Caco-2 (cell line): ENCODE results near the gene ITPR1. TPM values are rescaled to one million over a fixed set of nuclear protein-coding genes. Genes with fewer than 3 reads are reported as not detected.

Source experiments
- BruUV-seq: library from RNA; stranded (reverse); fragments of 400-500 nt; replicated peaks from 2 replicates; lab custom pipeline; 2021; lab: Mats Ljungman, UMichigan
- CTCF ChIA-PET: fragments of 300-600 bp; sonication (Branson Sonifier 250); formaldehyde crosslinking; loops from one replicate; lab custom pipeline; 2022; ENCODE audit warnings: antibody characterized with exemption; lab: Charles Lee
- POLR2A ChIA-PET: fragments of 300-600 bp; sonication (Branson Sonifier 250); formaldehyde crosslinking; loops from one replicate; lab custom pipeline; 2022; ENCODE audit warnings: antibody characterized with exemption; lab: Charles Lee
- DNase-seq, 2 experiments: peaks; one replicate each; pipeline versions ENCODE4 v3.0.0 to v3.0.0-alpha.2; 2020 to 2022
- H3K27me3 ChIP-seq: replicated peaks from 2 replicates; pipeline ENCODE4 v1.6.0; 2011; ENCODE audit warnings: low read length; ENCODE audit not compliant: control insufficient read depth, insufficient read depth
- H3K36me3 ChIP-seq: 2 replicates; pipeline ENCODE4 v1.5.1; 2011; ENCODE audit warnings: low read length; ENCODE audit not compliant: control insufficient read depth, insufficient read depth
- H3K4me1 ChIP-seq: fragments of 250-450 bp; sonication (Bioruptor Pico); 2 replicates; pipeline ENCODE4 v1.5.1; 2020; ENCODE audit warnings: mild to moderate bottlenecking
- H3K4me3 ChIP-seq: 2 replicates; pipeline ENCODE4 v1.5.1; 2011; ENCODE audit warnings: low read depth, mild to moderate bottlenecking, control low read depth, low read length
- H3K9me3 ChIP-seq: fragments of 250-450 bp; sonication (Bioruptor Pico); 2 replicates; pipeline ENCODE4 v1.5.1; 2020; ENCODE audit warnings: mild to moderate bottlenecking, moderate library complexity
- H3K27ac Mint-ChIP-seq: one replicate; pipeline ENCODE4 v1.8.0; 2022; ENCODE audit warnings: mixed read lengths; ENCODE audit not compliant: unreplicated experiment
- H3K27me3 Mint-ChIP-seq: one replicate; pipeline ENCODE4 v1.8.0; 2022; ENCODE audit warnings: mixed read lengths; ENCODE audit not compliant: insufficient read depth, unreplicated experiment
- H3K36me3 Mint-ChIP-seq: one replicate; pipeline ENCODE4 v1.8.0; 2022; ENCODE audit warnings: mild to moderate bottlenecking, mixed read lengths; ENCODE audit not compliant: insufficient read depth, unreplicated experiment
- H3K4me1 Mint-ChIP-seq: one replicate; pipeline ENCODE4 v1.8.0; 2022; ENCODE audit warnings: low read depth, mixed read lengths; ENCODE audit not compliant: unreplicated experiment
- H3K4me3 Mint-ChIP-seq: one replicate; pipeline ENCODE4 v1.8.0; 2022; ENCODE audit warnings: mild to moderate bottlenecking, moderate library complexity, mixed read lengths; ENCODE audit not compliant: unreplicated experiment
- H3K9me3 Mint-ChIP-seq: one replicate; pipeline ENCODE4 v1.8.0; 2022; ENCODE audit warnings: mixed read lengths; ENCODE audit not compliant: unreplicated experiment
- intact Hi-C: fragments of 100-400 bp; cut with micrococcal nuclease; formaldehyde crosslinking; loops from one replicate; pipeline ENCODE4 v1.10.0; 2022; ENCODE audit not compliant: unreplicated experiment
- total RNA-seq: library from RNA; stranded (reverse); gene quantifications from 2 replicates; pipeline ENCODE4 v1.2.3, GENCODE V29; 2022
- TF ChIP-seq, protein P1 (sequence below), 2 experiments: fragments of 200-600 bp in 1 of 2; IDR thresholded peaks; 1 replicate in 1 of 2; 2 replicates in 1 of 2; pipeline versions ENCODE4 v1.5.1 to v1.8.0; 2011 to 2022; ENCODE audit warnings: antibody characterized with exemption in 1 of 2, control low read depth in 1 of 2, inconsistent platforms in 1 of 2, low read depth in 1 of 2, low read length in 1 of 2, mild to moderate bottlenecking in 1 of 2, moderate library complexity in 1 of 2; ENCODE audit not compliant: insufficient read depth in 1 of 2, severe bottlenecking in 1 of 2, unreplicated experiment in 1 of 2

Gene ITPR1
- total RNA-seq, 1 experiment from 2014 or later = 10.4 TPM

DNA sequence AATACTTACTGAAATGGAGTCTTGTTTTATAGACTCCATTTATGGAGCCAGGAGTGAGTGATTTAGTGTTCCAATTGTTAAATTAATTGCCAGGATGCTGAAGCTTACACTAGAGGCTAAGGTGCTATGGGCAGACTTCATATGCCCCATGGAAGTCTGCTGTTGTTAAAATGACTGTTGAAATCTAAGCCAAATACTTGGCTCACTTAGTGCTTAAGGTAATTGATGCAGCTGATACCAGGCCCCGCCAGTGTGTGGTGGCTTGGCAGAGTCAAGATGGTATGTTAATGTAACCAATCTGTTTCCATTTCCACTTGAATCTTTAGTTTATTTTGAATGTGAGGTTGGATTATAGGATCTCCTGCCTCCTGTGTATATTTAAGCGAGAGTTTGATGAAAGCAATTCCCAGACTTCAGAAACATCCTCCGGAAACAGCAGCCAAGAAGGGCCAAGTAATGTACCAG lies 187.1 kb downstream of the ITPR1 start:
- Mint-ChIP-seq H3K9me3 (no peaks in the 10 kb centered on the region), H3K4me1 (no peaks in the 10 kb centered on the region), H3K27me3 (peaks cover 2% of the 10 kb centered on the region), H3K36me3 (no peaks in the 10 kb centered on the region), H3K4me3 (no peak overlapping the region), H3K27ac (no peak overlapping the region)
- Histone ChIP-seq H3K4me1 (no peaks in the 10 kb centered on the region), H3K4me3 (no peak overlapping the region), H3K36me3 (no peaks in the 10 kb centered on the region), H3K9me3 (no peaks in the 10 kb centered on the region), H3K27me3 (no peaks in the 10 kb centered on the region; the same call in 1 of the 2 replicates)
- intact Hi-C loops = no loop called here
- ChIA-PET POLR2A (no interaction called here), CTCF (no interaction called here)
- no peak for DNase-seq
- TF ChIP-seq, protein P1, sequence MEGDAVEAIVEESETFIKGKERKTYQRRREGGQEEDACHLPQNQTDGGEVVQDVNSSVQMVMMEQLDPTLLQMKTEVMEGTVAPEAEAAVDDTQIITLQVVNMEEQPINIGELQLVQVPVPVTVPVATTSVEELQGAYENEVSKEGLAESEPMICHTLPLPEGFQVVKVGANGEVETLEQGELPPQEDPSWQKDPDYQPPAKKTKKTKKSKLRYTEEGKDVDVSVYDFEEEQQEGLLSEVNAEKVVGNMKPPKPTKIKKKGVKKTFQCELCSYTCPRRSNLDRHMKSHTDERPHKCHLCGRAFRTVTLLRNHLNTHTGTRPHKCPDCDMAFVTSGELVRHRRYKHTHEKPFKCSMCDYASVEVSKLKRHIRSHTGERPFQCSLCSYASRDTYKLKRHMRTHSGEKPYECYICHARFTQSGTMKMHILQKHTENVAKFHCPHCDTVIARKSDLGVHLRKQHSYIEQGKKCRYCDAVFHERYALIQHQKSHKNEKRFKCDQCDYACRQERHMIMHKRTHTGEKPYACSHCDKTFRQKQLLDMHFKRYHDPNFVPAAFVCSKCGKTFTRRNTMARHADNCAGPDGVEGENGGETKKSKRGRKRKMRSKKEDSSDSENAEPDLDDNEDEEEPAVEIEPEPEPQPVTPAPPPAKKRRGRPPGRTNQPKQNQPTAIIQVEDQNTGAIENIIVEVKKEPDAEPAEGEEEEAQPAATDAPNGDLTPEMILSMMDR (IDR thresholded peaks at IDR 0.05; ENCODE audit: insufficient read depth in 1 of 2, low read depth in 1 of 2, low read length in 1 of 2, severe bottlenecking in 1 of 2, unreplicated experiment in 1 of 2) = no peak
- BruUV-seq = no TSS peak

DNA sequence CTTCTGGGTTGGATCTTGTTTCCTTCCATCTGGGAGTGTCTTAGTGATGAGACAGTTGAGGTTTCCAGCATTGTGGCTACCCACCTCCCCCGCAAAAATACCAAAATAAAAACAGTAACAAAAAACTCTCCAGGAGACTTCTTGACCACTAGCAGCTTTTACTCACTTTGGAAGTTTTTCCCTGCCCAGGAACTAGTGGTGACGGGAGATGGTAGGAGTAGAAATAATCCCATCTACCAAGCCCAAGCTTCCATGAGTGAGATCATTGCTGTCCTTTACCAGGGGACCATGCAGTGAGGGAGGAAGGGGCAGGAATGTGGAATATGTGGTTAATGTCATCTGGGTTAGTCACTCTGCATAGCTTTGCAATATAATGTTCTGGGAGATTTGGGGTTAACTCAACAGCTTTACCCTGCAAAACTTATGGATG lies 187.7 kb downstream of the ITPR1 start:
- ChIA-PET CTCF (no interaction called here), POLR2A (no interaction called here)
- TF ChIP-seq, protein P1 (IDR thresholded peaks at IDR 0.05; ENCODE audit: insufficient read depth in 1 of 2, low read depth in 1 of 2, low read length in 1 of 2, severe bottlenecking in 1 of 2, unreplicated experiment in 1 of 2) = no peak
- no TSS peak for BruUV-seq
- DNase-seq = no peak
- Mint-ChIP-seq H3K36me3 (no peaks in the 10 kb centered on the region), H3K27me3 (peaks cover 2% of the 10 kb centered on the region), H3K4me3 (no peak overlapping the region), H3K27ac (no peak overlapping the region), H3K4me1 (no peaks in the 10 kb centered on the region), H3K9me3 (no peaks in the 10 kb centered on the region)
- H3K9me3 ChIP-seq = no peaks in the 10 kb centered on the region
- no peaks in the 10 kb centered on the region for H3K36me3 ChIP-seq
- no peaks in the 10 kb centered on the region for H3K4me1 ChIP-seq
- H3K4me3 ChIP-seq = no peak overlapping the region
- intact Hi-C loops = no loop called here
- H3K27me3 ChIP-seq = no peaks in the 10 kb centered on the region; the same call in 1 of the 2 replicates

DNA sequence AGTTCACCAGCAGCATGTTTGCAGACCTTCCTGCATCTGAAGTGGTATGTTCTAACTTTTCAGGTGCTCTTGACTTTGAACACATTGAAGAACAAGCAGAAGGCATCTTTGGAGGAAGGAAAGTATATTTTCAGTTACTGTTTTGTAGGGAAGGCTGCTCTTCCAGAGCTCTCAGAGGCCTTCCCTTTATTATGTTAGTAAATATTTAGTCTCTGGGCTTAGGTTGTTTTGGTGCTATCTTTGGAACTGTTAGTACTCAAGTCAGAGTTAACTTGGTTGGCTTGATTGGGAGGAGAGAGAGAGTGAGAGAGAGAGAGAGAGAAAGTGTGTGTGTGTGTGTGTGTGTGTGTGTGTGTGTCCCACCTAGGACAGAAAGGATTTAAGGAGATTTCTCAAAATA lies 188.2 kb downstream of the ITPR1 start:
- peaks cover 2% of the 10 kb centered on the region for H3K27me3 Mint-ChIP-seq
- no peak overlapping the region for H3K4me3 Mint-ChIP-seq
- no TSS peak for BruUV-seq

More for the DNA sequence above, 188.2 kb downstream of the ITPR1 start:
- H3K9me3 ChIP-seq = no peaks in the 10 kb centered on the region
- CTCF ChIA-PET = no interaction called here
- no peak overlapping the region for H3K27ac Mint-ChIP-seq
- TF ChIP-seq, protein P1 (IDR thresholded peaks at IDR 0.05; ENCODE audit: insufficient read depth in 1 of 2, low read depth in 1 of 2, low read length in 1 of 2, severe bottlenecking in 1 of 2, unreplicated experiment in 1 of 2) = no peak
- H3K36me3 ChIP-seq = no peaks in the 10 kb centered on the region
- H3K4me1 Mint-ChIP-seq = no peaks in the 10 kb centered on the region
- no peaks in the 10 kb centered on the region for H3K36me3 Mint-ChIP-seq
- no peaks in the 10 kb centered on the region for H3K4me1 ChIP-seq
- H3K9me3 Mint-ChIP-seq = no peaks in the 10 kb centered on the region
- no peaks in the 10 kb centered on the region; the same call in 1 of the 2 replicates for H3K27me3 ChIP-seq
- DNase-seq = no peak
- no peak overlapping the region for H3K4me3 ChIP-seq
- POLR2A ChIA-PET = interaction anchor here (0.6 kb wide), 1 partner anchor 578 kb away, joined by 4 read pairs; no protein-coding TSS in a partner anchor
- intact Hi-C loops = no loop called here
